Lower leg skin (tissue), 4 donors: ENCODE measurements around the gene KCNJ6. TPM values are rescaled to one million over a fixed set of nuclear protein-coding genes. Genes with fewer than 3 reads are reported as not detected.

Experiments
- DNase-seq, 2 donors: peaks; one replicate each; pipeline ENCODE4 v3.0.0-alpha.2; 2019; ENCODE audit warnings: low spot score in 2 of 2
- H3K4me3 ChIP-seq: fragments of 200-600 bp; sonication (generic); 2 replicates; pipeline ENCODE4 v1.5.1; 2017; ENCODE audit warnings: mild to moderate bottlenecking, low read depth; ENCODE audit not compliant: poor library complexity, severe bottlenecking
- CTCF ChIP-seq, 3 donors: fragments of 450-650 bp; IDR thresholded peaks; one replicate each; pipeline ENCODE4 v1.5.1; 2016; ENCODE audit warnings: antibody characterized with exemption in 3 of 3, mild to moderate bottlenecking in 3 of 3, moderate library complexity in 2 of 3
- POLR2A ChIP-seq, 2 donors: fragments of 450-650 bp; IDR thresholded peaks; one replicate each; pipeline ENCODE4 v1.6.1; 2016 to 2017; ENCODE audit warnings: antibody characterized with exemption in 2 of 2, mild to moderate bottlenecking in 1 of 2, moderate library complexity in 1 of 2
- WGBS, 2 donors: methylation state at CpG; one replicate each; pipeline ENCODE4 v1.1.5; 2018; 5-methylcytosine and 5-hydroxymethylcytosine counted together
- intact Hi-C: fragments of 100-400 bp; cut with DNase I; formaldehyde crosslinking; loops from one replicate; pipeline ENCODE4 v1.15.0; 2023; ENCODE audit warnings: low total_unique reads
- total RNA-seq, 4 donors: library from RNA; depleted of rRNA; stranded (reverse); fragments of >200 nt; gene quantifications; one replicate each; pipeline ENCODE4 v1.1.0, GENCODE V29; 2016

Gene KCNJ6
- total RNA-seq, 4 donors from 2014 or later: 0.04 TPM; not detected in 3

DNA sequence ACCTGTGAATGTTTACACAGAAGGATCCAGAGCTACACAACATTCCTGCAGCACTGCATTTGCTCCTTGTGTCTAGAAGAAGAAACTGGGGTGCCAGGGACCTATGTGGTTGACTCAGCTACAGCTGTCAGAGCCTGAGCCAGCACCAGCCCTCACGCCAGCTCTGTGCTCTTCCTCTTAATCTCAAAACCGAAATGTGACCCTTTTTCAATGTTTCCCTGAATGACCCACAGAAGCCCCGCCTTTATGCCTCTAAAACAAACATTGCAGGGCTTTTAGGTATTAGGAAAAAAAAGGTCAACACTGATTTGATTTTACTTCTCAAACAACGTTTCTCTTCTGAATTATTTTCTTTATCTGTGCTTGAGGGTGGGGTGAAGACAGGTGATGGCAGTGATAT lies 289.2 kb downstream of the KCNJ6 start:
- H3K4me3 ChIP-seq: no peak overlapping the region
- WGBS, 2 donors: 58 to 72% methylated on average over 4 of the region's 4 CpGs
- TF ChIP-seq POLR2A (IDR thresholded peaks at IDR 0.05): no peak
- no peak for TF ChIP-seq CTCF (IDR thresholded peaks at IDR 0.05)
- intact Hi-C loops: no loop called here
- DNase-seq: no peak

DNA sequence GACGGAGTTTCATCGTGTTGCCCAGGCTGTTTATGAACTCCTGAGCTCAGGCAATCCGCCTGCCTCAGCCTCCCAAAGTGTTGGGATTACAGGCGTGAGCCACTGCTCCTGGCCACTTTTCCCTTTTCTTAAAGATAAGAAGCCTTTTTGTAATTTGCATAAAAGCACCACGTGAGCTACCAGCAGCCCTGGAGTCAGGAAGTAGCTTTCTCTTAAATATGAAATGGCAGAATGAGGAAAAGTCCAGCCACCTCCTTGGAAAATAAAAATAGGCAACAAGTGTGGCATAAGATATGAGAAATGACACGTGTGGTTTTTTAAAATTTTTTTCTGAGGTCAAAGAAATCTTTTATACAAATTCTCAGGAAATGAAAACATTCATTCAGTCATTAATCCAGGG lies 289.9 kb downstream of the KCNJ6 start:
- no peak for TF ChIP-seq POLR2A (IDR thresholded peaks at IDR 0.05)
- TF ChIP-seq CTCF (IDR thresholded peaks at IDR 0.05): no peak
- no peak for DNase-seq
- WGBS, 2 donors: 81 to 83% methylated on average over 6 of the region's 6 CpGs
- H3K4me3 ChIP-seq: no peak overlapping the region
- intact Hi-C loops: no loop called here

GRCh38 chr21:37623689-37624088 lies 292.6 kb downstream of the KCNJ6 start:
- WGBS, 2 donors: 76 to 79% methylated on average over 3 of the region's 3 CpGs
- no peak for DNase-seq
- no peak overlapping the region for H3K4me3 ChIP-seq
- TF ChIP-seq CTCF (IDR thresholded peaks at IDR 0.05) (no peak), POLR2A (IDR thresholded peaks at IDR 0.05) (no peak)
- intact Hi-C loops: no loop called here

- TF ChIP-seq POLR2A (IDR thresholded peaks at IDR 0.05): no peak
- no peak for TF ChIP-seq CTCF (IDR thresholded peaks at IDR 0.05)
- no peak for DNase-seq
- no peak overlapping the region for H3K4me3 ChIP-seq
- 60 to 66% methylated on average over 3 of the region's 3 CpGs for WGBS, 2 donors
- intact Hi-C loops: no loop called here
Observed at GRCh38 chr21:37623183-37623582, 293.1 kb downstream of the KCNJ6 start.

- intact Hi-C loops: no loop called here
- TF ChIP-seq CTCF (IDR thresholded peaks at IDR 0.05) (no peak), POLR2A (IDR thresholded peaks at IDR 0.05) (no peak)
- 77 to 79% methylated on average over 8 of the region's 8 CpGs for WGBS, 2 donors
- H3K4me3 ChIP-seq: no peak overlapping the region
- no peak for DNase-seq
Observed at GRCh38 chr21:37622755-37623154, 293.5 kb downstream of the KCNJ6 start.

DNA sequence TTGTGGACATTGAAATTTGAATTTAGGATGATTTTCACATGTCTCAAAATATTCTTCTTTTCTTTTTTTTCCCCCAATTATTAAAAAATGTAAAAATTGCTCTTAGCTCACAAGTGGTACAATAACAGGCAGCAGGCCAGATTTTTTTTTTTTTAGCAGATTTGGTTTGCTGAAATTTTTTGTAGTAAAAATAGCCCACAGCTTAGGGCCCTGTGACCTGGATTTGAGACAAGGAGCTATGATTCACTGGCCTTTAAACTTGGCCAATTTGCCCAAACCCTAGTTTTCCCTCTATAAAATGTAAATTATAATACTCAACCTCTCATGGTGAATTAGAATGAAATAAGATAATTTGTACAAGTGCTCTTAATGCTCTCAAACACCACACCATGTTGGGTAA lies 295.9 kb downstream of the KCNJ6 start:
- intact Hi-C loops: no loop called here
- TF ChIP-seq CTCF (IDR thresholded peaks at IDR 0.05): no peak
- TF ChIP-seq POLR2A (IDR thresholded peaks at IDR 0.05): no peak

More for the DNA sequence above, 295.9 kb downstream of the KCNJ6 start:
- no peak overlapping the region for H3K4me3 ChIP-seq
- DNase-seq: no peak
